ENCODE results near the gene PDZD7. TPM values are rescaled to one million over a fixed set of nuclear protein-coding genes. Genes with fewer than 3 reads are reported as not detected.

Gene PDZD7
- total and polyA plus RNA-seq, 2 of the 8 experiments (the other 6 are each of a cell fraction or from before 2014, with no cell fraction given) = 0.88 to 1.6 TPM

GRCh38 chr10:101000127-101000914 is 30.6 kb downstream of the PDZD7 start (continued):
- TF ChIP-seq GTF2F1 (IDR thresholded peaks at IDR 0.05; ENCODE audit: borderline replicate concordance, low read depth, low read length) (no peak), TAF1 (IDR thresholded peaks at IDR 0.05; ENCODE audit: low read depth, low read length) (peak; percentile 63), RFX5 (IDR thresholded peaks at IDR 0.05; ENCODE audit: borderline replicate concordance, low read depth, low read length) (no peak), HDAC2 (IDR thresholded peaks at IDR 0.05; ENCODE audit: borderline replicate concordance in 1 of 2, low read depth in 2 of 2, low read length in 2 of 2) (no peak)

All from H1 (cell line).